ENCODE measurements around the gene GAL3ST3. TPM values are rescaled to one million over a fixed set of nuclear protein-coding genes. Genes with fewer than 3 reads are reported as not detected.
A peak's percentile ranks its signal among the peaks of the same experiment; 100 is the strongest.

The GAL3ST3 gene
- total and polyA plus RNA-seq, 2 of the 8 experiments (the other 6 are each of a cell fraction or from before 2014, with no cell fraction given): 21.1 to 21.4 TPM

- Histone ChIP-seq H3K56ac (replicated peaks; ENCODE audit: insufficient read length, low read depth, low read length) (no peak overlapping the region), H3K9me3 (ENCODE audit: insufficient read depth in 2 of 2, low read depth in 1 of 2, low read length in 1 of 2) (peaks cover 0 to 6% of the 10 kb centered on the region in 2 experiments; a peak in 1 of 4 replicates), H2BK20ac (ENCODE audit: low read length) (no peak overlapping the region), H3K4me1 (replicated peaks in 1 of 4; ENCODE audit: control insufficient read depth in 3 of 4, insufficient read depth in 4 of 4, low read length in 3 of 4) (peaks cover 0 to 28% (median 21%) of the 10 kb centered on the region in 4 experiments; a peak in 6 of 7 replicates), H3K18ac (ENCODE audit: extremely low read depth, low read length) (no peak overlapping the region), H3K27me3 (replicated peaks in 1 of 4; ENCODE audit: control insufficient read depth in 3 of 4, extremely low read depth in 1 of 4, insufficient read depth in 3 of 4, low read length in 3 of 4) (no peaks in the 10 kb centered on the region), H3K36me3 (ENCODE audit: control insufficient read depth in 2 of 4, insufficient read depth in 4 of 4, low read length in 3 of 4) (peaks cover 0 to 11% (median 6%) of the 10 kb centered on the region in 4 experiments; a peak in 4 of 8 replicates), H3K79me2 (ENCODE audit: control insufficient read depth in 1 of 2, insufficient read depth in 2 of 2, low read length in 2 of 2) (peaks cover 4 to 19% of the 10 kb centered on the region in 2 experiments), H3K14ac (ENCODE audit: insufficient read length) (no peak overlapping the region), H4K5ac (ENCODE audit: insufficient read length, low read depth, low read length) (no peak overlapping the region), H3K27ac (ENCODE audit: low read depth, low read length) (no peak overlapping the region), H4K8ac (ENCODE audit: extremely low read depth, insufficient read depth, low read length) (peak overlapping the region; percentile 19; the same call in 1 of the 2 replicates), H3K23me2 (ENCODE audit: low read depth, low read length) (peaks cover 10% of the 10 kb centered on the region; the same call in 1 of the 2 replicates), H3K4me3 (ENCODE audit: extremely low read depth in 1 of 4, insufficient read depth in 2 of 4, low read depth in 3 of 4, low read length in 4 of 4) (peak overlapping the region; percentile 54 to 91 (median 64); a peak in 5 of 8 replicates), H4K20me1 (replicated peaks in 1 of 2; ENCODE audit: control insufficient read depth in 1 of 2, insufficient read depth in 2 of 2, low read length in 2 of 2) (peaks cover 0 to 4% of the 10 kb centered on the region in 2 experiments), H4K91ac (replicated peaks; ENCODE audit: insufficient read length, low read length) (peak overlapping the region; percentile 5), H2BK5ac (ENCODE audit: low read depth, low read length) (no peak overlapping the region), H2BK15ac (ENCODE audit: low read length) (0 out of 2 replicates have a peak overlapping the region, but pooled peaks have one; percentile 6), H3K9ac (replicated peaks in 1 of 4; ENCODE audit: extremely low read depth in 1 of 4, low read depth in 3 of 4, low read length in 3 of 4) (no peak overlapping the region), H3K4ac (replicated peaks; ENCODE audit: insufficient read length, low read depth, low read length) (peak overlapping the region; percentile 27), H2BK120ac (replicated peaks; ENCODE audit: low read depth, low read length) (no peak overlapping the region), H2AK5ac (ENCODE audit: low read depth, low read length) (no peak overlapping the region), H2AFZ (ENCODE audit: low read length) (no peak overlapping the region), H3K23ac (ENCODE audit: insufficient read length) (no peak overlapping the region), H3K79me1 (ENCODE audit: low read depth, low read length) (peaks cover 14% of the 10 kb centered on the region), H2BK12ac (ENCODE audit: low read depth, low read length) (0 out of 2 replicates have a peak overlapping the region, but pooled peaks have one; percentile 29), H3K4me2 (ENCODE audit: insufficient read depth in 1 of 2, low read depth in 2 of 2, low read length in 2 of 2) (peak overlapping the region; percentile 89 to 90)
- no peak for TF ChIP-seq CHD2 (IDR thresholded peaks at IDR 0.05; ENCODE audit: low read length)
- ChIA-PET CTCF (ENCODE audit: partially characterized antibody) (interaction anchor here (0.9 to 5.7 kb wide), 6 partner anchors 17 to 268 kb away, joined by 3 to 34 read pairs (median 4); no protein-coding TSS in a partner anchor), POLR2A (ENCODE audit: partially characterized antibody) (interaction anchor here (0.9 to 1.5 kb wide), 8 partner anchors 12 to 231 kb away, joined by 3 to 6 read pairs (median 3); partner anchors contain the start of genes BANF1 and CNIH2)
- FAIRE-seq: no peak
- WGBS, 2 experiments (ENCODE audit: extremely low coverage in 1 of 2, insufficient coverage in 1 of 2, insufficient read length in 1 of 2, insufficient replicate concordance in 2 of 2, low coverage in 1 of 2, low lambda C conversion rate in 2 of 2, missing lambda C conversion rate in 1 of 2): 85% methylated on average over 11 of the region's 11 CpGs; no CpG with 5 or more reads in 1 of the 2 experiments
- DNase-seq (ENCODE audit: low read depth in 1 of 2, low spot score in 2 of 2): no peak
Measured at GRCh38 chr11:66047541-66048365, 1.2 kb downstream of the GAL3ST3 start.

Measured in H1 (cell line).